NCI-H146 (cell line): ENCODE measurements around the gene ACACA.
"Not testable (repeated sequence)": the region's sequence is repeated elsewhere in the genome, so short reads cannot be mapped to it uniquely, and the experiment has no call there.

ENCODE experiments used
- DNase-seq: peaks from one replicate; lab custom pipeline; 2025; lab: John Stamatoyannopoulos, UW

Gene ACACA

GRCh38 chr17:37098152-37098551 is 308.5 kb downstream of the ACACA start:
- no peak for DNase-seq

DNA sequence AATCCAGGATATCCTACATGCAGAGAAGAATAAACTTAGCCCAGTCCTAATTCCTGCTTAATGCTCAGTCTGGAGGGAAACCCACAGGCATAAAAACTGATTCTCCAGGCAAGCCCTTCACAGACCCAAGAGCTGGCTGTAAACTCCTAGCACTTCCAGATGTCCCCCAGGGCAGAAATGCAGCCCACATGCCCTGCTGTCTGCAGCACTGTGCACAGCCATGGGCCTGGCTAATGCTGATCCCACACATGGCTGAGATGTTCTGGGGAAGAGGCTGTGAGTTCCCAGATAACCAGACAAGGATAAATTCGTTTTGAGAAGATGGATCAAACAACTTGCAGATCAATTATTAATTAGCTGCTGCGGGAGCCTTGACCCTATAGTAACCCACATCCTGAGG is 309.5 kb downstream of the ACACA start:
- no peak for DNase-seq

DNA sequence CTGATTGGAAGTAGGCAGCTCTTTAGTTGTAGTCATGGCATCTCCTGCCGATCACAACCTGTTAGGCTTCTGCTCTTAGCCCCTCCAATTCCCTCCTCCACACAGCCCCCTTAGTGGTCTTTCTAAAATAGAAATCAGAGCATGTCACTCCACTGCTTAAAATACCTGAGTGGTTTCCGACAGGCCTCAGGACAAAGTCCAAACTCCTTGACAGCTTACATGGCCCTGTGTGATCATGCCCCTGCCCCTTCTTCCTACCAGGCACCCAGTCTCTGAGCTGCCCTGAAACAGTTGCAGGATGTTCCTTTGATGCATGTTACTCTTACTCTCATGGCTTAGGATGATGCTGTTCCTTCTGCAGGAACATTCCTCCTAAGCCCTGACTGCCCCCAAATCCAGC is 310.6 kb downstream of the ACACA start:
- no peak for DNase-seq

- no peak for DNase-seq
These were observed 312.2 kb downstream of the ACACA start for GRCh38 chr17:37094391-37094790.

- DNase-seq = no peak
These were observed 313.9 kb downstream of the ACACA start for GRCh38 chr17:37092701-37093100.

DNA sequence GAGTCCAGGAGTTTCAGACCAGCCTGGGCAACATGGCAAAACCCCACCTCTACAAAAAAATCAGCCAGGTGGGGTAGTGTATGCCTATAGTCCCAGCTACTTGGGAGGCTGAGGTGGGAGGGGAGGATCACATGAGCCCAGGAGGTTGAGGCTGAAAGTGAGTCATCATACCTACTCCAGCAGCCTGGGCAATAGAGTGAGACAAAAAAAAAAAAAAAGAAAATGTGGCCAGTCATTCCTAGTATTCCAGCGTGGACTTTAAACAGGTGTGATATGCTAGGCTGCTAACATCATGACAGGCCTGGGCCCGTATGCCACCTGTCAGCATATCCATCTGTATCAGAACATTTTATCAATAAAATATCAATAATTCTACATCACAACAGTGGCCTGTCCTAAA is 314.6 kb downstream of the ACACA start:
- no peak for DNase-seq

- no peak for DNase-seq
These were observed 315.7 kb downstream of the ACACA start for GRCh38 chr17:37090941-37091340.

DNA sequence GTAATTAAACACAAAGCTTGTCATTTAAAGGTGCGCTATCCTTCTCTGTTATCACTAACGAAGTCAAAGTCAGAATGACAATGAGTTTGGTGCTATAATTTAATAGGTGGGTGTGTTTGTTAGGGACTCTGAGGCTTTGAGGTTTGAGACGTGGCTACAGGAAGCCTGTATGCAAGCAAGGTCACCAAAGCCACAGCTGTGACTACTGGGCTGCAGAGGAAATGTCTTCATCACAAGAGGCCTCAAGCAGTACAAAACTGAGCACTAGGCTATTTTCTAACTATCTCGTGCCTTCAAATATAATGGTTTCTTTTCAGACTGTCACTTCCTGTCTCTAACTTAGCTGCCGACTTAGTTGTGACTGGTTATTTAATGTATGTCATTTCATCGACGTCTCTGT is 316.7 kb downstream of the ACACA start:
- DNase-seq = no peak

DNA sequence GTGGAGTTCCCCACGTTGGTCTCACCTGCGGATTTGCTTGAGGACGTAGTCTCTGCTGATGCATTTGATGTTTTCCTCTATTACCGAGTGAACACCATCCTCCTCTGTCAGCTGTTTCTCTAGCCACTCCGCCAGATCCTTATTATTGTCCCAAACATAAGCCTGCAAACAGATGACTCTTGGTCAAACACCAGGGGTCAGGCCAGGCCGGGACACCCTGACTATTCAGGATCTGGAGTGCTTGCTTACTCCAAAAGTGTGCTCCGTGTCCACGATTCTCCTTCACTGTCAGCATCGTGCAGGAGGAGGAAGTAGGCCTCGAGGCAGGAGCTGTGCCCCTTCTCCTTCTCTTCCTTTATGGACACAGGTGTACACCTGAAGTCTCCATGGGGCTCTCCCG is 317.7 kb downstream of the ACACA start:
- DNase-seq = no peak

DNA sequence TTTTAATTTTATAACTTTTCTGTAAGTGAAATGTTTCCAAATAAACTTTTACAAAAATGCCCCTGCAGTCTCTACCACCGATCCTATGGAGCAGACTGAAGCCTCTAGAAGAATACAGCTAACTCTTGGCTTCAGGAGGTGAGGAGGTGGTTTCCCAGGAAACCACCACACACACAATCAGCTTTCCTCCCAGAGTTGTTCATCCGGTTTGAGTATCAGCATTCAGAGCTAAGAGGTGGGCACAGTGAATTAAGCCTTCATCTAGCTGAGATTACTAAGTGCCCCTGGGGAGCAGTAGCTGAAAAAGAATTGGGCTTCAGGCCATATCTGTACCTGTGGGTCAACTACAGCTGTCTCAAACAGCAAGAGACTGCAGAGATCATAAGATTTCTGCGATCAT is 318.2 kb downstream of the ACACA start:
- DNase-seq = no peak

GRCh38 chr17:37087683-37088082 is 319.0 kb downstream of the ACACA start:
- DNase-seq = no peak

DNA sequence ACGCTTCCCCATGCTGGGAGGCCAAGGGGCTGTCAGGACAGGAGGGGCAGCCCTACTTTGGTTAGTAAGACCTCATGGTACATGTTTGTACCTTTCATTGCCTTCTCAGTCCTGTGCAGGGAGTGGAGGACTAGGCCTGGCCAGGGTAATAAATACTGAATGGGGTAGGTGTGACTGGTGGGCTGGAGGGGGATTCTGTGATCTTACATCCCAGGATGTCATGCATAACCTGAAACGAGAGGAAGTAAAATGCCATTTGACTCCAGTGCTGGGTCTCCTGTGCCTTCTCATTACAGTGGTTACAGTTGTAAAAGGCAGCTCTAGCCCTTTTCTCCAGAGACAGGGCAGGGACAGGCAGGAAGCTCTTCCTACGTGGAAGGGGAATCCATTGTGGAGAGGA is 319.7 kb downstream of the ACACA start:
- no peak for DNase-seq

DNA sequence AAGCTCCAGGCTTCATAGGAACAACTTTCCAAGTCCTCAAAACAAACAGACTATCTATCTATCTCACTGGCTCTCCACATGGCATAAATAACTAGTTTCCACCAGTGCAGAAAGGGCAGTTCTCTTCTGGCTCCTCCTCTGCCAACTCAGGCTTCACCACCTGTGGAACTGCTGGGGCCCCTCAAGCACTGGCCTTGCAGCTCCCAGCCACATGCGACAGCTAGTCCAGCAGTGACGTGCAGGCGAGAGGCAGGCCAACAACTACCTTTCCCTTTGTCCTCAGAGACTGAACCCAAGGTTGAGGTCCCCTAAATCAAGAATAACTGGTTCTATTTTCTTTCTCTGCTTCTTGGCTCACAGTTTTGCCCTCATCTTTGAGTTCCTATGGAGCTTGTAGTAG is 320.3 kb downstream of the ACACA start:
- no peak for DNase-seq

DNA sequence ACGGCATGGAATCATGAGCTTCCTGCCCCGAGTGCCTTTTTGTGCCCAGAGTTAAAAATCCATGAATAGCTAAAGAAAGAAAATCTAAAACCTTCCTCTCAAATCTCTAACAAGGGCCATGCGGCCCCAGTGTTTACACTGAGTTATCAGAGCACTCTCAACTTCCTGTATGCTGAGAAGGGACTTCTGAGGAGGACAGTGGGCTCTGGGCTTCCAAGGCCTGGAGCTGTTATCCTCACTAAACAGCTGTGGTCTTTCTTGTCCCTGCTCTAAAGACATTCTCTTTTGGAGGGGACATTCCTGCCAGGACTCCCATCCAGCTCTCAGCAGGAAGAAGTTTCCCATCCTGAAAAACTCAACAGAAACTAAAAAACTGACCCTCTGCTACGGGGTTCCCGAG is 322.3 kb downstream of the ACACA start:
- DNase-seq = no peak

DNA sequence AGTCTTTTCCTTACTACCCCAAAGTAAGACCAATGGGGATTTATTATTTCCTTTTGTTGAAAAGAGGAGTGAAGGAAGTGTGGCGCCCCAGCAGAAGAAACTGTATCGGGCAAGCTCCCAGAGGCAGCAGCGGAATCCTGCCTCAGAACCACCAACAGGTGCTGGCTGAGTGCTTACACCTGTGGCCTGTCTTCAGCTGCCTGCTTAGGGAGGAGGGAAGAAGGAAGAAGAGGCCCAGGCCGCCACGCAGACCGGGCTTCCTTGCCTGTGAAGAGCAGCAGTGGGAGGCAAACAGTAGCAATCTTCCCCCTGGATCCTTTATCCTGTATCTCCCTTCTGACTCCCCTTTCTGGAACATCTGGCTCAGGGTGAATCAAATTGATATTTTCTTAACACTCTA is 323.2 kb downstream of the ACACA start:
- no peak for DNase-seq

DNA sequence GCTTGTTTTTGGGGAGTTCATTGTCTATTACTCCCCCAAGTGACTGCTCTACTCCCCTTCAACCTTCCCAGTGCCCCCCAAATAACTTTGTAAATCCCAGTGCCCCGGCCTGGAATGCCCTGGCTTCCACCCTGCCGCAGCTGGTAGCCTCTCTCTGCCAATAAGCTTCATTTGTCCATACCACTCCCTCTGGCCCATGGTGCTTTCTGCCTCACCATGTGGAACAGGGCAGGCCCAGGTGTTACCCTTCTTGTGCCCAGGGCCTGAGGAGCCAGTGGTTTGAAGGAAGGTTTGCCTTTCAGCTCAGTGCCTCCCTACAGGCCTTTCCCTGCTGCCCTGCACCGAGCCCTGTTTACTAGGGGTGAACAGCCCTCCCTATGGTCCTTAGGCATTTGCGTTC is 323.7 kb downstream of the ACACA start:
- DNase-seq = no peak

DNA sequence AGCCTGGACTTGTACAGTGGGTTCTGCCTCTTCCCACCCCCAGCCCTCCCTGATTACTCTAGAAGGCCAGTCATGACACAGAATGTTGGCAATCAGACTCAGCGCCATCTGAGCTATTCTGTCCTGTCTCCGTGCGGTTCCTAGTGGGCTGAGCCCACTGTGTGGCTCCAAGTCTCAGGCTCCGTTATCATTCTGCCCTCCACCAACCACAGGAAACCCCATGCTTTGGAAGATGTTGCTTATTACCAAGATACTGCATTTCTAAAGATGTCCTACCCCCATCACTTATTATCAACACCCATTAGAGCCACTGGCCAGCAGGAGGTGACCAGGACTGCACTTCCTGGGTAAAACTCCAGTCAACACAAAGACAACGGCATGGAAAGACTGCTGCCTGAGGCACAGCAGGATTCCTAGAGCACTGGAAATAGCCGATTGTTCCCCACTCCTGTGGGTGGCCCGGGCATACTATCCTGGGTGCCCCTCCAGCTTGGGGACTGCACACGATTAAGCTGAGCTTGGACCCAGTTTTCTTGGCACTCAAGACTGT is 324.2 kb downstream of the ACACA start:
- peak; percentile 61 for DNase-seq

DNA sequence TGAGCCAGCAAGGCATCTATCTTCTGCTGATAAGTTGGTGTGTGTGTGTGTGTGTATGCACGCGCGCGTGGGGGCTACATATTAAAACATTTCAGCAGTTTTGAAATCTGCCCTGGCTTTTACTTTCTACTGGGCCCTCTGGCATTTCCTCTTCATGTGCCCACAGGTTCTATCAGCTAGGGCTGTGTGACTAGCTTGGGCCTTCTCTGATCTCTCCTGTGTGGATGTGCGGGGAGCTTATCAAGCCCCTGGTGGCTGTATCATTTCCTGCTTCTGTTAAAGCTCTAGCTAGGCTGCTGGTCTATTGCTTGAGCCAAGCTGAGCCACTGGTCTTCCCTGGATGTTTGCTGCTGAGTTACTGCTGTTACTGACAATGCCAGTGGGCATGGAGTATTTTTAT is 325.3 kb downstream of the ACACA start:
- no peak for DNase-seq

- no peak for DNase-seq
These were observed 326.9 kb downstream of the ACACA start for GRCh38 chr17:37079735-37080134.

GRCh38 chr17:37079065-37079708 is 327.4 kb downstream of the ACACA start:
- no peak for DNase-seq

DNA sequence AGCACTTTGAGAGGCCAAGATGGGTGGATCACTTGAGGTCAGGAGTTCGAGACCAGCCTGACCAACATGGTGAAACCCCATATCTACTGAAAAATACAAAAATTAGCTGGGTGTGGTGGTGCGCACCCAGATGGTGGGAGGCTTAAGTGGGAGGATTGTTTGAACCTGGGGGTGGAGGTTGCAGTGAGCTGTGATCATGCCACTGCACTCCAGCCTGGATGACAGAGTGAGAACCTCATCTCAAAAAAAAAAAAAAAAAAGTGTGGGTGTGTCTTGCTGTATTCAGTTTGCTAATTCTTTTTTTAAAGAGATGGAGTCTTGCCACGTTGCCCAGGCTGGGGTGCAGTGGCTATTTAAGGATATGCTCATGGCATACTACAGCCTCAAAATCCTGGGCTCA is 333.2 kb downstream of the ACACA start:
- DNase-seq = not testable (repeated sequence)

DNA sequence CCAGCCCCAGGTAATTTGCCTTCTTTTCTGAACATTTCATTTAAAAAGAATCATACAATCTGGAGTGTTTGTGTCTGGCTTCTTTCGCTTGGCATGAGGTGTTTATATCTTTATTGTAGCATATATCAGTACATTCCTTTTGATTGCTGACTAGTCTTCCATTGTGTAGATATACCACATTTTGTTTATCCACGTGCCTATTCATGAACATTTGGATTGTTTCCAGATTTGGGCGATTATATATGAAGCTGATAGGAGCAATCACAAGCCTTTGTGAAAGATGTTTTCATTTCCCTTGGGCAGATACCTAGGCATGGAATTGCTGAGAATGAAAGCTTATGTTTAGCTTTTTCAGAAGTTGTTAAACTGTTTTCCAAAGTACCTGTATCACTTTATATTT is 337.5 kb downstream of the ACACA start:
- DNase-seq = no peak

DNA sequence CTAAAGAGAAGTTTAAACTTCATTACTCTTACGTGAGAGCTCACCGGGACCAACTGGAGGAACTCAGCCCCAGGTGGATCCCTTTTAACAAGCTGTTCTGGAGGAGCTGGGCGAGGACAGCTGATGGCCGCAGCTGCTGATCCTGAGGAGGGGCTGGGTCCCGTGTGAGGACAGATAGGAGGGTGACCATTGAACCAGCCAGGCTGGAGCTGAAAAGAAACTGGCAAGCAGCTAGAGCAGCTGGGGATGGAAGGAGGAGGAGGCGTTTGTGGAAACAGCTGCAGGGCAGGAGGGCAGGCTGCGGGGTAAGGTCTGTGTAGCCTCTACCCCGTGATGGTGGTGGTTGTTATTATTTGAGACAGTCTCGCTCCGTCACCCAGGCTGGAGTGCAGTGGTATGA is 338.4 kb downstream of the ACACA start:
- DNase-seq = no peak

- DNase-seq = no peak
These were observed 339.0 kb downstream of the ACACA start for GRCh38 chr17:37067555-37068111.
